NB4 (cell line): ENCODE data around the gene ERGIC1.

Source experiments
- DNase-seq: peaks from one replicate; pipeline ENCODE4 v3.0.0; 2010; ENCODE audit warnings: low read depth
- H3K4me3 ChIP-seq: one replicate; pipeline ENCODE4 v1.5.1; 2011; ENCODE audit warnings: mild to moderate bottlenecking, low read depth, low read length, moderate library complexity
- MYC ChIP-seq: IDR thresholded peaks from 2 replicates; pipeline ENCODE4 v1.6.1; 2011; ENCODE audit warnings: low read depth, low read length
- POLR2A ChIP-seq: IDR thresholded peaks from 2 replicates; pipeline ENCODE4 v1.6.1; 2011; ENCODE audit warnings: mild to moderate bottlenecking; ENCODE audit not compliant: insufficient read length; ENCODE audit errors: extremely low read depth
- TF ChIP-seq, protein P1 (sequence below): IDR thresholded peaks from one replicate; pipeline ENCODE4 v1.5.1; 2012; ENCODE audit warnings: low read depth, low read length
- TF ChIP-seq, protein P2 (sequence below): IDR thresholded peaks from 2 replicates; pipeline ENCODE4 v1.6.1; 2011; ENCODE audit warnings: low read depth, low read length

Gene ERGIC1

DNA sequence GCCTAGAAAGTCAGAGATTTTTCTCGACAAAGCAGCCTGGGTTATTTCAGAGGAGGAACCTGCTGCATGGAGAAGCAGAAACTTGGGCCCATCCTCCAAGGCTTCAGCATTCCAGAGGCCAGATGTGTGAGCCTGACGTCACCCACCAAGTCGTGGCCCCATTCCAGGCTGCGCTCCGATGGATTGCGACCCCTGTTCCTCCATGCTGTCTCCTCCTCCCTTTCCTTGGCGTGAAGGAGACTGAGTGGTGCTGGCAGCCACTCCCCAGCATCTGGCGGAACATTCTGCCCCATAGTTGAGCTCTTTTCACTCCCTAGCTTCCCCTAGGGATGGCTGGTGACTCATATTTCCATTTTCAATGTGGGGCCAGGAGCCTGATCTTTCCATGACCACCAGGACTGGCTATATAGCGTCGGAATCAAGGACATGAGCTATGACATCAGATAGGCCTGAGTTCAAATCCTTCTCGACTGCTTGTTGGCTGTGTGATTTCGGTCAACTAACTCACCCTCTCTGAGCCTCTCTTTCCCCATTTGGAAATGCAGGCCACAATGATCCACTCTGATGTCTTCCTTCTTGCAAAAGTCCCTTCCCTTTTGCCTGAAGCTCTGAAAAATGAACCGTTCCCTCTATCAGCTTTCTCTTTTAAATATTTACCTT, 38.6 kb upstream of the ERGIC1 start:
- DNase-seq: no peak

DNA sequence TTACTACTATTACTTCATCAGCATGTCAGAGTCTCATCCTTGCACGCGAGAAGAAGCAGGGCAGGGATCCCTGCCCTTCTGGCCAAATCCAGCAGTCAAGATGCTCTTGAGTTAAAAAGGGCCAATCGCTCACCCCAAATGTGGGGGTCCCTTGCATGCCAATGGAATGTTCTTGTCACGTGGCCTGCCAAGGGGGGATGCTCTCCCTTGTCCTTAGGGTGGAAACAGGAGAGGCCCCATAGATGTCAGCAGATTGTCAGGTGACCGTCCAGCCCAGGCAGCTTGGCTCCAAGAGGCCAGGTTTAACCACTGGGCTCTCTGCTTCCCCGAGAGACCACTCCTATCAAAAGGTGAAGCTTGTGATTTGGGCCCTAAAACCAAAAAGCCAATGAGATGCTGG, 37.7 kb upstream of the ERGIC1 start:
- no peak for DNase-seq
- TF ChIP-seq, protein P1, sequence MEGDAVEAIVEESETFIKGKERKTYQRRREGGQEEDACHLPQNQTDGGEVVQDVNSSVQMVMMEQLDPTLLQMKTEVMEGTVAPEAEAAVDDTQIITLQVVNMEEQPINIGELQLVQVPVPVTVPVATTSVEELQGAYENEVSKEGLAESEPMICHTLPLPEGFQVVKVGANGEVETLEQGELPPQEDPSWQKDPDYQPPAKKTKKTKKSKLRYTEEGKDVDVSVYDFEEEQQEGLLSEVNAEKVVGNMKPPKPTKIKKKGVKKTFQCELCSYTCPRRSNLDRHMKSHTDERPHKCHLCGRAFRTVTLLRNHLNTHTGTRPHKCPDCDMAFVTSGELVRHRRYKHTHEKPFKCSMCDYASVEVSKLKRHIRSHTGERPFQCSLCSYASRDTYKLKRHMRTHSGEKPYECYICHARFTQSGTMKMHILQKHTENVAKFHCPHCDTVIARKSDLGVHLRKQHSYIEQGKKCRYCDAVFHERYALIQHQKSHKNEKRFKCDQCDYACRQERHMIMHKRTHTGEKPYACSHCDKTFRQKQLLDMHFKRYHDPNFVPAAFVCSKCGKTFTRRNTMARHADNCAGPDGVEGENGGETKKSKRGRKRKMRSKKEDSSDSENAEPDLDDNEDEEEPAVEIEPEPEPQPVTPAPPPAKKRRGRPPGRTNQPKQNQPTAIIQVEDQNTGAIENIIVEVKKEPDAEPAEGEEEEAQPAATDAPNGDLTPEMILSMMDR: no peak
- TF ChIP-seq POLR2A (no peak), MYC (no peak)
- TF ChIP-seq, protein P2, sequence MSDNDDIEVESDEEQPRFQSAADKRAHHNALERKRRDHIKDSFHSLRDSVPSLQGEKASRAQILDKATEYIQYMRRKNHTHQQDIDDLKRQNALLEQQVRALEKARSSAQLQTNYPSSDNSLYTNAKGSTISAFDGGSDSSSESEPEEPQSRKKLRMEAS: no peak
- no peak overlapping the region for H3K4me3 ChIP-seq

More for the DNA sequence above, 38.6 kb upstream of the ERGIC1 start:
- no peak overlapping the region for H3K4me3 ChIP-seq
- TF ChIP-seq POLR2A (no peak), MYC (no peak)
- TF ChIP-seq, protein P1: no peak
- TF ChIP-seq, protein P2: no peak

DNA sequence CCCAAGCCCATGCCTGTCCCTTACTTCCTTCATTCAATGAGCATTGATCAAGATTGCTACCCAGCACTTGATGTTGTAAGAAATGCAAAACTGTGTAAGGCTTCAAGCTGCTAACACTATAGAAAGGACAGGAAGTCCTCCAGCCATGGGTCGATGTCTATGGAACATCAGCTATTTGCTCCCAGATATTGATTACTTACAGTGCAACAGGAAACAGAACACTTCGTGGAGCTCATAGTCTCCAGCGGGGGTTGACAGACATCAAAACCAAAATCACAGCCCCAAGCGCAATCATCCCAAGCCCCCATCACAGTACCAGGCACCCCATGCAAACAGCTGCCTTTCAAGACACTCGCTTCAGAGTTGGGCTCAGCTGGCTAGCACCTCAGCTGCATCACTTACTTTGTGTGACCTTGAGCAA, 36.3 kb upstream of the ERGIC1 start:
- H3K4me3 ChIP-seq: no peak overlapping the region
- no peak for DNase-seq
- TF ChIP-seq, protein P1: no peak
- TF ChIP-seq POLR2A: no peak
- TF ChIP-seq MYC: no peak
- TF ChIP-seq, protein P2: no peak

DNA sequence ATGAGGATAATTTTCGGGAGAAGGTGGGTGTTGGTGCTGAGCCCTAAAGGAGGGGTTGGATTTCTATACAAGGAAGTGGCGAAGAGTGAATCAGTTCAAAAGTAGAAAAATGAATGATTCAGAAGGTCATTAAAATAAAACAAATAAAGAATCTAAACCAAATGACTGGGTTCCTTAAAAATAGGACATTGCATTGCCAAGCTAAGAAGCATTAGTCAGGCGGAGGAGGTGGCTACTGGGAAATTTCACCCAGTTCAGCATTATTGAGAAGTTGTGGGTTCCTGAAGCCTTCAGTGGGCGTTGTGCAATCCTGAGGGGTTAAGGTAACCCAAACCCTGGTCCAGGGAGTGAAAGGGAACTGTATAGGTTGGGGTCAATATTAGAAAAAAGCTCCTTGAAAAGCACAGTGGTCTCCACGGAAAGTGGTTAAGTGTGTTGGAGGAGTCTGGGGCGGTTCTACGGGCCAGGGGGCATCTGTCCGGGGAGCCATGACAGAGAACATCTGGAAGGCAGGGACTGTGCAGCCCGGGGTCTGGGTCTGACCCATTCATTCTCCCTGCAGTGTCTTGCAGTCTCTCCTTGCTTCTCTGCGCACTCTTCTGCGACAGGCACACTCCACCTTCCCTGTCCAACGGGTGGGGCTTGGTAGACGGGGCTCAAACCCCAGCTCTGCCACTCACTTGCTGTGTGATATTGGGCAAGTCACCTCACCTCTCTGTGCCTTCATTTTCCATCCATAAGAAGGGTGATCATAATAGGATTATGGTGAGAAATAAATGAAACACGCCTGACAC, 35.4 kb upstream of the ERGIC1 start:
- peak; percentile 91 for DNase-seq
- TF ChIP-seq MYC (no peak), POLR2A (no peak)
- TF ChIP-seq, protein P2: no peak
- TF ChIP-seq, protein P1: no peak
- H3K4me3 ChIP-seq: no peak overlapping the region

DNA sequence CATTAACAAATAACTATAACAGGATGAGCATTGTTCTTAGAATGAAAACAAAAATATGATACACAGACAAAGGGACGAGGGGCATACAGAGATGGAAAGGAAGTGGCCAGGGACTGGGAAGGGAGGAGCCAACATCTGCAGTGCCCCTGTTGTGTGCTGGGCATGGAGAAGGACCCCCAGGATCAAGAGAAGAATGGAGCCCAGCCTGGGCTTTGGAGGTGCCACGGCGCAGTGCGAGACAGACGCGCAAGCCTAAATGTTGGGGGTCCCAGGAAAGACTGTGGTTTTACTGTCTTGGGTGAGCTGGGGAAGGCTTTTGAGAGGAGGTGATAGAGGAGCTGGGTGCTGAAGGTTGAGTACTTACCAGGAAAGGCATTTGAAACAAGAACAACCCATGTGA, 34.6 kb upstream of the ERGIC1 start:
- no peak overlapping the region for H3K4me3 ChIP-seq
- TF ChIP-seq POLR2A: no peak
- TF ChIP-seq, protein P1: no peak
- TF ChIP-seq, protein P2: no peak
- no peak for TF ChIP-seq MYC

More for the DNA sequence above, 34.6 kb upstream of the ERGIC1 start:
- no peak for DNase-seq
